ENCODE results near the gene CCDC134. TPM values are rescaled to one million over a fixed set of nuclear protein-coding genes. Genes with fewer than 3 reads are reported as not detected.

The CCDC134 gene
- polyA plus RNA-seq = 2.2 and 6.6 TPM in 2 replicates
- 13.1 and 20.2 TPM in 2 replicates for polyA minus RNA-seq

- peak within 1 kb of the TSS; percentile 97 for H3K4me2 ChIP-seq (ENCODE audit: low read length)
- H3K9me3 ChIP-seq (ENCODE audit: low read length) = no peaks in the 10 kb centered on the region
- no peaks in the 10 kb centered on the region for H3F3A ChIP-seq (ENCODE audit: insufficient read depth, low read length, poor library complexity, severe bottlenecking)
- peak within 1 kb of the TSS; percentile 82 for H3K9ac ChIP-seq (ENCODE audit: low read length)
- H3K4me3 ChIP-seq (ENCODE audit: low read length) = peak within 1 kb of the TSS; percentile 85
- TF ChIP-seq SMC3 (conservative IDR thresholded peaks at IDR 0.05; ENCODE audit: poor library complexity) (peak; percentile 54), MXI1 (conservative IDR thresholded peaks at IDR 0.05; ENCODE audit: poor library complexity, severe bottlenecking) (peak; percentile 80), EP300 (conservative IDR thresholded peaks at IDR 0.05; ENCODE audit: poor library complexity, severe bottlenecking) (peak; percentile 29), POLR2AphosphoS5 (IDR thresholded peaks at IDR 0.05) (peak; percentile 97), TAF1 (IDR thresholded peaks at IDR 0.05; ENCODE audit: low read depth) (peak; percentile 96), CTCF (IDR thresholded peaks at IDR 0.05; ENCODE audit: poor library complexity, severe bottlenecking) (no peak), EZH2 (IDR thresholded peaks at IDR 0.05; ENCODE audit: borderline replicate concordance, insufficient read depth, low read length, poor library complexity, severe bottlenecking) (no peak), RAD21 (conservative IDR thresholded peaks at IDR 0.05) (peak; percentile 53), REST (IDR thresholded peaks at IDR 0.05; ENCODE audit: borderline replicate concordance) (peak; percentile 86)
- peak within 1 kb of the TSS; percentile 84 for H2AFZ ChIP-seq (ENCODE audit: low read depth, low read length)
- no peaks in the 10 kb centered on the region for H3K9me2 ChIP-seq (ENCODE audit: insufficient read depth, low read length)
- peaks cover 6% of the 10 kb centered on the region for H3K79me2 ChIP-seq (replicated peaks; ENCODE audit: insufficient read depth, low read length)
- H3K36me3 ChIP-seq (ENCODE audit: insufficient read depth, low read length) = no peaks in the 10 kb centered on the region
- H4K20me1 ChIP-seq (ENCODE audit: insufficient read depth) = no peaks in the 10 kb centered on the region
- peak within 1 kb of the TSS; percentile 74 for H3K27ac ChIP-seq (ENCODE audit: low read length)
- no peaks in the 10 kb centered on the region for H3K27me3 ChIP-seq (ENCODE audit: insufficient read depth, low read depth, low read length)
Measured at GRCh38 chr22:41800348-41801146, at the start of gene CCDC134. CCDC134 (plus strand) TSS chr22:41800679; CDS start chr22:41808891, 8,212 bp downstream.

- H4K20me1 ChIP-seq (ENCODE audit: insufficient read depth) = no peaks in the 10 kb centered on the region
- H3K9me2 ChIP-seq (ENCODE audit: insufficient read depth, low read length) = no peaks in the 10 kb centered on the region
- no peak overlapping the region for H2AFZ ChIP-seq (ENCODE audit: low read depth, low read length)
- no peaks in the 10 kb centered on the region for H3K27me3 ChIP-seq (ENCODE audit: insufficient read depth, low read depth, low read length)
- H3K27ac ChIP-seq (ENCODE audit: low read length) = no peak overlapping the region
- no peaks in the 10 kb centered on the region for H3K79me2 ChIP-seq (replicated peaks; ENCODE audit: insufficient read depth, low read length)
- no peaks in the 10 kb centered on the region for H3F3A ChIP-seq (ENCODE audit: insufficient read depth, low read length, poor library complexity, severe bottlenecking)
- no peaks in the 10 kb centered on the region for H3K9me3 ChIP-seq (ENCODE audit: low read length)
- H3K4me3 ChIP-seq (ENCODE audit: low read length) = no peak overlapping the region
- TF ChIP-seq TAF1 (IDR thresholded peaks at IDR 0.05; ENCODE audit: low read depth) (no peak), REST (IDR thresholded peaks at IDR 0.05; ENCODE audit: borderline replicate concordance) (no peak), POLR2AphosphoS5 (IDR thresholded peaks at IDR 0.05) (no peak), EZH2 (IDR thresholded peaks at IDR 0.05; ENCODE audit: borderline replicate concordance, insufficient read depth, low read length, poor library complexity, severe bottlenecking) (no peak), MXI1 (conservative IDR thresholded peaks at IDR 0.05; ENCODE audit: poor library complexity, severe bottlenecking) (no peak), EP300 (conservative IDR thresholded peaks at IDR 0.05; ENCODE audit: poor library complexity, severe bottlenecking) (no peak), SMC3 (conservative IDR thresholded peaks at IDR 0.05; ENCODE audit: poor library complexity) (no peak), RAD21 (conservative IDR thresholded peaks at IDR 0.05) (no peak), CTCF (IDR thresholded peaks at IDR 0.05; ENCODE audit: poor library complexity, severe bottlenecking) (no peak)
- no peaks in the 10 kb centered on the region for H3K36me3 ChIP-seq (ENCODE audit: insufficient read depth, low read length)
- H3K4me2 ChIP-seq (ENCODE audit: low read length) = no peak overlapping the region
- no peak overlapping the region for H3K9ac ChIP-seq (ENCODE audit: low read length)
Measured at GRCh38 chr22:41752011-41752970, 48.2 kb upstream of the CCDC134 start.
